ENCODE data around the gene C6orf132. TPM values are rescaled to one million over a fixed set of nuclear protein-coding genes. Genes with fewer than 3 reads are reported as not detected.

The C6orf132 gene
- total and polyA plus RNA-seq, 9 donors, result 0.33 to 2.3 (median 0.68) TPM

GRCh38 chr6:42079941-42080464, 62.4 kb downstream of the C6orf132 start:
- H3K36me3 ChIP-seq (ENCODE audit: control insufficient read depth, insufficient read depth, low read length), result peaks cover 44% of the 10 kb centered on the region
- no peaks in the 10 kb centered on the region for H3K9me3 ChIP-seq (replicated peaks; ENCODE audit: control insufficient read depth, low read depth, low read length)
- no peak overlapping the region for H3K4me3 ChIP-seq (ENCODE audit: low read length)
- H3K27ac ChIP-seq (ENCODE audit: low read length), result no peak overlapping the region
- DNase-seq, result no peak
- no peaks in the 10 kb centered on the region for H3K27me3 ChIP-seq (ENCODE audit: control insufficient read depth, insufficient read depth, low read length)
- H3K4me1 ChIP-seq (ENCODE audit: control insufficient read depth, insufficient read depth, low read length), result peaks cover 3% of the 10 kb centered on the region
- WGBS (ENCODE audit: insufficient coverage), result 88% methylated on average over 4 of the region's 10 CpGs

GRCh38 chr6:42078386-42078785, 64.0 kb downstream of the C6orf132 start:
- peaks cover 3% of the 10 kb centered on the region for H3K4me1 ChIP-seq (ENCODE audit: control insufficient read depth, insufficient read depth, low read length)
- no peak overlapping the region for H3K27ac ChIP-seq (ENCODE audit: low read length)
- peaks cover 56% of the 10 kb centered on the region for H3K36me3 ChIP-seq (ENCODE audit: control insufficient read depth, insufficient read depth, low read length)
- 83% methylated on average over 10 of the region's 11 CpGs for WGBS (ENCODE audit: insufficient coverage)
- no peaks in the 10 kb centered on the region for H3K9me3 ChIP-seq (replicated peaks; ENCODE audit: control insufficient read depth, low read depth, low read length)
- no peaks in the 10 kb centered on the region for H3K27me3 ChIP-seq (ENCODE audit: control insufficient read depth, insufficient read depth, low read length)
- no peak for DNase-seq
- H3K4me3 ChIP-seq (ENCODE audit: low read length), result no peak overlapping the region

GRCh38 chr6:42075159-42075838, 67.1 kb downstream of the C6orf132 start:
- whole genome bisulfite sequencing (ENCODE audit: insufficient coverage), result 81% methylated on average over 3 of the region's 7 CpGs

GRCh38 chr6:42073287-42073686, 69.1 kb downstream of the C6orf132 start:
- Histone ChIP-seq H3K36me3 (ENCODE audit: control insufficient read depth, insufficient read depth, low read length) (peaks cover 76% of the 10 kb centered on the region), H3K4me1 (ENCODE audit: control insufficient read depth, insufficient read depth, low read length) (peaks cover under 1% of the 10 kb centered on the region), H3K27me3 (ENCODE audit: control insufficient read depth, insufficient read depth, low read length) (no peaks in the 10 kb centered on the region), H3K9me3 (replicated peaks; ENCODE audit: control insufficient read depth, low read depth, low read length) (no peaks in the 10 kb centered on the region), H3K4me3 (ENCODE audit: low read length) (no peak overlapping the region), H3K27ac (ENCODE audit: low read length) (no peak overlapping the region)
- 94% methylated on average over 1 of the region's 2 CpGs for WGBS (ENCODE audit: insufficient coverage)
- no peak for DNase-seq

More at GRCh38 chr6:42075159-42075838, 67.1 kb downstream of the C6orf132 start:
- Histone ChIP-seq H3K4me3 (ENCODE audit: low read length) (no peak overlapping the region), H3K27me3 (ENCODE audit: control insufficient read depth, insufficient read depth, low read length) (no peaks in the 10 kb centered on the region), H3K27ac (ENCODE audit: low read length) (peak overlapping the region; percentile 29), H3K4me1 (ENCODE audit: control insufficient read depth, insufficient read depth, low read length) (peaks cover 3% of the 10 kb centered on the region), H3K9me3 (replicated peaks; ENCODE audit: control insufficient read depth, low read depth, low read length) (no peaks in the 10 kb centered on the region), H3K36me3 (ENCODE audit: control insufficient read depth, insufficient read depth, low read length) (peaks cover 68% of the 10 kb centered on the region)
- peak; percentile 82 for DNase-seq

- no peak for DNase-seq
- WGBS (ENCODE audit: insufficient coverage), result 83% methylated on average over 3 of the region's 6 CpGs
- no peaks in the 10 kb centered on the region for H3K27me3 ChIP-seq (ENCODE audit: control insufficient read depth, insufficient read depth, low read length)
- no peak overlapping the region for H3K27ac ChIP-seq (ENCODE audit: low read length)
- H3K4me3 ChIP-seq (ENCODE audit: low read length), result no peak overlapping the region
- H3K9me3 ChIP-seq (replicated peaks; ENCODE audit: control insufficient read depth, low read depth, low read length), result no peaks in the 10 kb centered on the region
- no peaks in the 10 kb centered on the region for H3K4me1 ChIP-seq (ENCODE audit: control insufficient read depth, insufficient read depth, low read length)
- peaks cover 74% of the 10 kb centered on the region for H3K36me3 ChIP-seq (ENCODE audit: control insufficient read depth, insufficient read depth, low read length)
These were observed 70.4 kb downstream of the C6orf132 start for GRCh38 chr6:42071881-42072583.

GRCh38 chr6:42068872-42069522, 73.4 kb downstream of the C6orf132 start:
- H3K9me3 ChIP-seq (replicated peaks; ENCODE audit: control insufficient read depth, low read depth, low read length), result no peaks in the 10 kb centered on the region
- H3K27ac ChIP-seq (ENCODE audit: low read length), result no peak overlapping the region
- WGBS (ENCODE audit: insufficient coverage), result 95% methylated on average over 5 of the region's 5 CpGs
- H3K27me3 ChIP-seq (ENCODE audit: control insufficient read depth, insufficient read depth, low read length), result no peaks in the 10 kb centered on the region
- peaks cover 69% of the 10 kb centered on the region for H3K36me3 ChIP-seq (ENCODE audit: control insufficient read depth, insufficient read depth, low read length)
- no peaks in the 10 kb centered on the region for H3K4me1 ChIP-seq (ENCODE audit: control insufficient read depth, insufficient read depth, low read length)
- DNase-seq, result no peak
- H3K4me3 ChIP-seq (ENCODE audit: low read length), result no peak overlapping the region

- Histone ChIP-seq H3K4me1 (ENCODE audit: control insufficient read depth, insufficient read depth, low read length) (no peaks in the 10 kb centered on the region), H3K27ac (ENCODE audit: low read length) (no peak overlapping the region), H3K36me3 (ENCODE audit: control insufficient read depth, insufficient read depth, low read length) (peaks cover 65% of the 10 kb centered on the region), H3K4me3 (ENCODE audit: low read length) (no peak overlapping the region), H3K27me3 (ENCODE audit: control insufficient read depth, insufficient read depth, low read length) (no peaks in the 10 kb centered on the region), H3K9me3 (replicated peaks; ENCODE audit: control insufficient read depth, low read depth, low read length) (no peaks in the 10 kb centered on the region)
- DNase-seq, result no peak
- WGBS (ENCODE audit: insufficient coverage), result 100% methylated on average over 4 of the region's 7 CpGs
These were observed 74.2 kb downstream of the C6orf132 start for GRCh38 chr6:42068173-42068572.

GRCh38 chr6:42066156-42066675, 76.2 kb downstream of the C6orf132 start:
- H3K9me3 ChIP-seq (replicated peaks; ENCODE audit: control insufficient read depth, low read depth, low read length), result no peaks in the 10 kb centered on the region
- H3K27me3 ChIP-seq (ENCODE audit: control insufficient read depth, insufficient read depth, low read length), result no peaks in the 10 kb centered on the region
- 95% methylated on average over 11 of the region's 13 CpGs for WGBS (ENCODE audit: insufficient coverage)
- peaks cover 60% of the 10 kb centered on the region for H3K36me3 ChIP-seq (ENCODE audit: control insufficient read depth, insufficient read depth, low read length)
- H3K4me1 ChIP-seq (ENCODE audit: control insufficient read depth, insufficient read depth, low read length), result no peaks in the 10 kb centered on the region
- H3K27ac ChIP-seq (ENCODE audit: low read length), result no peak overlapping the region
- no peak for DNase-seq
- no peak overlapping the region for H3K4me3 ChIP-seq (ENCODE audit: low read length)

- Histone ChIP-seq H3K27ac (ENCODE audit: low read length) (no peak overlapping the region), H3K27me3 (ENCODE audit: control insufficient read depth, insufficient read depth, low read length) (no peaks in the 10 kb centered on the region), H3K9me3 (replicated peaks; ENCODE audit: control insufficient read depth, low read depth, low read length) (no peaks in the 10 kb centered on the region), H3K4me1 (ENCODE audit: control insufficient read depth, insufficient read depth, low read length) (no peaks in the 10 kb centered on the region), H3K4me3 (ENCODE audit: low read length) (no peak overlapping the region), H3K36me3 (ENCODE audit: control insufficient read depth, insufficient read depth, low read length) (peaks cover 61% of the 10 kb centered on the region)
- no peak for DNase-seq
- no CpG with 5 or more reads among the region's 5 CpGs for WGBS (ENCODE audit: insufficient coverage)
These were observed 82.7 kb downstream of the C6orf132 start for GRCh38 chr6:42059743-42060142.

- Histone ChIP-seq H3K4me1 (ENCODE audit: control insufficient read depth, insufficient read depth, low read length) (peaks cover 18% of the 10 kb centered on the region), H3K27me3 (ENCODE audit: control insufficient read depth, insufficient read depth, low read length) (no peaks in the 10 kb centered on the region), H3K4me3 (ENCODE audit: low read length) (no peak overlapping the region), H3K9me3 (replicated peaks; ENCODE audit: control insufficient read depth, low read depth, low read length) (no peaks in the 10 kb centered on the region), H3K36me3 (ENCODE audit: control insufficient read depth, insufficient read depth, low read length) (peaks cover 53% of the 10 kb centered on the region), H3K27ac (ENCODE audit: low read length) (no peak overlapping the region)
- no peak for DNase-seq
These were observed 88.8 kb downstream of the C6orf132 start for GRCh38 chr6:42053601-42054000.

Data from muscle of leg (tissue), 11 donors.